Right forelimb (tissue), 1 donor: Measurements from ENCODE around the gene RHOC.

Experiments
- DNase-seq: peaks from one replicate; pipeline ENCODE4 v3.0.0-alpha.2; 2018

RHOC gene

GRCh38 chr1:112717263-112717873 lies 10.4 kb upstream of the RHOC start:
- DNase-seq = no peak

- DNase-seq = peak; percentile 90
Observed at GRCh38 chr1:112716133-112716720, 9.3 kb upstream of the RHOC start.

- DNase-seq = peak; percentile 92
Observed at GRCh38 chr1:112715264-112716053, 8.5 kb upstream of the RHOC start, which contains the start of gene PPM1J. Gene PPM1J, minus strand, starts transcription at chr1:112715332. Its CDS starts 31 bp downstream, at chr1:112715301.

- peak; percentile 66 for DNase-seq
Observed at GRCh38 chr1:112714313-112715263, 7.7 kb upstream of the RHOC start.

- no peak for DNase-seq
Observed at GRCh38 chr1:112713466-112714312, 6.8 kb upstream of the RHOC start.

- DNase-seq = no peak
Observed at GRCh38 chr1:112712701-112713128, 5.8 kb upstream of the RHOC start.

GRCh38 chr1:112712191-112712590 lies 5.3 kb upstream of the RHOC start:
- no peak for DNase-seq

GRCh38 chr1:112711670-112712069 lies 4.7 kb upstream of the RHOC start:
- no peak for DNase-seq

GRCh38 chr1:112711041-112711440 lies 4.1 kb upstream of the RHOC start:
- no peak for DNase-seq

- DNase-seq = no peak
Observed at GRCh38 chr1:112710586-112710985, 3.7 kb upstream of the RHOC start.

- no peak for DNase-seq
Observed at GRCh38 chr1:112710159-112710558, 3.2 kb upstream of the RHOC start.

- DNase-seq = no peak
Observed at GRCh38 chr1:112708489-112708888, 1.6 kb upstream of the RHOC start.

- DNase-seq = no peak
Observed at GRCh38 chr1:112708002-112708448, 1.1 kb upstream of the RHOC start.

GRCh38 chr1:112707221-112708001 lies 484 bp upstream of the RHOC start:
- DNase-seq = peak; percentile 91

- DNase-seq = peak; percentile 88
Observed at GRCh38 chr1:112704934-112705627, 1.8 kb downstream of the RHOC start.

GRCh38 chr1:112704391-112704933 lies 2.5 kb downstream of the RHOC start:
- DNase-seq = no peak

GRCh38 chr1:112703706-112704105 lies 3.2 kb downstream of the RHOC start:
- no peak for DNase-seq

- DNase-seq = no peak
Observed at GRCh38 chr1:112702420-112703261, 4.3 kb downstream of the RHOC start.

- no peak for DNase-seq
Observed at GRCh38 chr1:112702067-112702395, 4.9 kb downstream of the RHOC start.
